NCI-H1105 (cell line): Measurements from ENCODE around the gene RTEL1.

Experiments
- DNase-seq: peaks from one replicate; lab custom pipeline; 2025; lab: John Stamatoyannopoulos, UW

Gene RTEL1

GRCh38 chr20:63690003-63690897 is 32.1 kb downstream of the RTEL1 start:
- no peak for DNase-seq

- DNase-seq = no peak
Measured at GRCh38 chr20:63690898-63691710, 33.0 kb downstream of the RTEL1 start.

DNA sequence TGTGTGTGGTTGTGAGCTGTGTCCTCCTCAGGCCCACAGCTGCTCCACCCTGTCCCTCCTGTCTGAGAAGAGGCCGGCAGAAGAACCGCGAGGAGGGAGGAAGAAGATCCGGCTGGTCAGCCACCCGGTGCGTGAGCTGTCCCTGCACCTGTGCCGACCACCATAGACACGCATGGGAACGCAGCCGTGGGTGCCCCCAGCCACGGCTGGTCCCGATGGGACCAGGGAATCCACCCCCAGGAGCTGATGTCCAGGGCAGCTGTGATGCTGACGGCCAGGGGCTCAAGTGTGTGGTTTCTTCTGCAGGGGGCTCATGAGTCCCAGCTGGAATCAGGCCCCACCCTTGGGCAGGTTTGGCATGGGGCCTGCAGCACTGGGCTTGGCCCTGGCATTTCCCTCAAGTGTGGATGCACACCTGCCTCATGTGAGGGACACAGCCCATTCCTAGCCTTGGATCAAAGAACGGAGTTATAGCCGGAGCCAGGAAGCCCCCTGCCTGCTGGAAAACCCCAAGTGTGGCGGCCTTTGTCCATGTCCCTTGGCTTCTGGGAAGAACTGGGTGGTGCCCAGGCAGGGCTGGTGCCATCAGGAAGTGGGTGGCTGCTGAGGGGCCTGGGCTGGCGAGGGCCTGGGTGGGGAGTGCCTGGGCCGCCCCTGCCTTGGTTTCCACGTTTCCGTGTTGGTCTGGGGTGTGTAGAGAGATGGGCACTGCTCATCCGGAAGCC is 33.8 kb downstream of the RTEL1 start:
- no peak for DNase-seq

DNA sequence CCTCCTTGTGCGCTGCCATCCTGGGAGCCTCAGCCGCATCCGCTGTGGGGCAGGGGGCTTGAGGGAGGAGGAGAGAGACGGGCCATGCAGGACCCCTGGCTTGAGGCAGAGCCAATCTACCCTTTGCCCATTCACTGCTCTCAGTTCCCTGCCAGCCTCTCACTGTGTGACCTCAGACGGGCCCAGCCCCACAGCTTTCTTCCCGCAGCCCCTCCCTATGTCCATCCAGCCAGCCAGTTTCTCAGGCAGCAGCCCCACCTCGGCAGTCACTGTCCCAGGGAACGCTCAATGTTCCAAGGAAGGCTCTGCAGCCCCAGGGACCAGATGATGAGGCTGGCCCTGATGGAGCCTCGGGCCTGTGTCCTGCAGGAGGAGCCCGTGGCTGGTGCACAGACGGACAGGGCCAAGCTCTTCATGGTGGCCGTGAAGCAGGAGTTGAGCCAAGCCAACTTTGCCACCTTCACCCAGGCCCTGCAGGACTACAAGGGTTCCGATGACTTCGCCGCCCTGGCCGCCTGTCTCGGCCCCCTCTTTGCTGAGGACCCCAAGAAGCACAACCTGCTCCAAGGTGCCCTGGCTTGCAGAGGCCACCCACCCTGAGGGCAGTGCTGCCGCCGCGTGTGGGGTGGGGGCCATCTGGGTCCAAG is 34.4 kb downstream of the RTEL1 start:
- DNase-seq = no peak

DNA sequence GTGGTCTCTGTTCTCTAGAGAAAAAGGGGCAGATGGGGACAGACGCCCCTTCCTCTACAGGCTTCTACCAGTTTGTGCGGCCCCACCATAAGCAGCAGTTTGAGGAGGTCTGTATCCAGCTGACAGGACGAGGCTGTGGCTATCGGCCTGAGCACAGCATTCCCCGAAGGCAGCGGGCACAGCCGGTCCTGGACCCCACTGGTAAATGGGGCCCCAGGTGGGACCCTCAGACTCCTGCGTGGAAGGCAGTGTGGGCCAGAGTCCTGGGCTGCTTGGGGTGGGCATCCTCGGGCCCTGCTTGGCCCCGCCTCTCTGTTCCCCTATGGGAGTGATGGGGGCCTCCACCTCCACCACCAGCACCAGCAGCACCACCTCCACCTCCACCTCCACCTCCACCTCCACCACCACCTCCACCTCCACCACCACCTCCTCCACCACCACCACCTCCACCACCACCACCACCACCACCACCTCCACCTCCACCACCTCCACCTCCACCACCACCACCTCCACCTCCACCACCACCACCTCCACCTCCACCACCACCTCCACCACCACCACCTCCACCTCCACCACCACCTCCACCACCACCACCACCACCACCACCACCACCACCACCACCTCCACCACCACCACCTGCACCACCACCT is 35.1 kb downstream of the RTEL1 start:
- no peak for DNase-seq

- DNase-seq = no peak
Measured at GRCh38 chr20:63693733-63694583, 35.8 kb downstream of the RTEL1 start.

- no peak for DNase-seq
Measured at GRCh38 chr20:63694584-63695423, 36.7 kb downstream of the RTEL1 start.

- DNase-seq = no peak
Measured at GRCh38 chr20:63695424-63696305, 37.6 kb downstream of the RTEL1 start.

DNA sequence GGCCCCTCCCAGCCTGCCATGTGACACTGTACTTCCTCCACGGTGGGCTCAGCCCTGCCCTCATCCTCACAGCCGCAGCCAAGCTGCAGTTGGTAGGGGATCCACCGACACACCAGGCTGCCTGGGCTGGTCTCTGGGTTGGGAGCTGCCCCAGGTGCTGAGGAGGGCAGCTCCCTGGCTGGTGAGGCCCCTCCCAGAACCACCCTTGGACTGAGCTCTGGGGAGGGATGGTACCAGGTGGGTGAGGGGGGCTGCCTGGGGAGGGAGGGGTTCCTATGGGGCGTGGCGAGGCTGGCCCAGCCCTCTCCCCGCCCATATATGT is 38.2 kb downstream of the RTEL1 start:
- no peak for DNase-seq

- no peak for DNase-seq
Measured at GRCh38 chr20:63696628-63697356, 38.7 kb downstream of the RTEL1 start, which contains the start of gene TNFRSF6B. TSS of gene TNFRSF6B (plus strand) at chr20:63696652. CDS start at chr20:63696768, 116 bp downstream.

GRCh38 chr20:63697357-63697867 is 39.3 kb downstream of the RTEL1 start:
- no peak for DNase-seq

- no peak for DNase-seq
Measured at GRCh38 chr20:63697868-63698545, 39.9 kb downstream of the RTEL1 start.

DNA sequence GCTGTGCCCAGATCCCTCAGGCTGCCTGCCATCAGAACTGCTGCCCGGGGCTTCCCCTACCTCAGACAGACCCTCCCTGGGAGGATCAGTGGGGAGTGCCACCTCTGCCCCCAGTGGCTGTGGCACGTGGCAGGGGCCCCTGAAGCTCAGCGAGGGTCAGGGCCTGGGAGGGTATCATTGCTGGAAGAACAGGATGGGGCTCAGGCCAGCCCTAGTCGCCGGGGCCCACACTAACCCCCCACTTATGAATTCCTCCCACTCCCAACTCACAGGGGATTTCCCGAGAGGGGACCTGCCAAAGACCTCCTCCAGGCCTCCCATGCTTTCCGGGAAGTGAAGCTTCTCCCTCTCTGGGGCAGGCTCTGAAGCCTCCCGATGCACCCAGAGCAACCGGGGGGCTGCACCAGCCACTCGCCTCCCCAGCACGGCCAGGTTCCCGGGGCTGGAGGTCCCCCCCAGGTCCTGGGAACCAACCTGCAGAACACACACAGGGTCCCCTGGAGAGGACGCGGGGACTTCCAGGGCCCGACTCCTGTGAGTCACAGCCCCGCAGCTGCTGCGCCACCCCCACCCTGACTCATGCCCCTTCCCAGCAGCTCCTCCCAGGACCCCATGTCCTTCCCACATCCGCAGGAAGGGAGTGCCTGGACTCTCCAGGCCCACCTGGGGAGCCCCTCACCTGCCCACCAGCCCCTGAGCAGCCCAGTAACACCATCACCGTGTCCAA is 40.8 kb downstream of the RTEL1 start:
- no peak for DNase-seq

GRCh38 chr20:63699466-63700198 is 41.5 kb downstream of the RTEL1 start:
- DNase-seq = no peak

DNA sequence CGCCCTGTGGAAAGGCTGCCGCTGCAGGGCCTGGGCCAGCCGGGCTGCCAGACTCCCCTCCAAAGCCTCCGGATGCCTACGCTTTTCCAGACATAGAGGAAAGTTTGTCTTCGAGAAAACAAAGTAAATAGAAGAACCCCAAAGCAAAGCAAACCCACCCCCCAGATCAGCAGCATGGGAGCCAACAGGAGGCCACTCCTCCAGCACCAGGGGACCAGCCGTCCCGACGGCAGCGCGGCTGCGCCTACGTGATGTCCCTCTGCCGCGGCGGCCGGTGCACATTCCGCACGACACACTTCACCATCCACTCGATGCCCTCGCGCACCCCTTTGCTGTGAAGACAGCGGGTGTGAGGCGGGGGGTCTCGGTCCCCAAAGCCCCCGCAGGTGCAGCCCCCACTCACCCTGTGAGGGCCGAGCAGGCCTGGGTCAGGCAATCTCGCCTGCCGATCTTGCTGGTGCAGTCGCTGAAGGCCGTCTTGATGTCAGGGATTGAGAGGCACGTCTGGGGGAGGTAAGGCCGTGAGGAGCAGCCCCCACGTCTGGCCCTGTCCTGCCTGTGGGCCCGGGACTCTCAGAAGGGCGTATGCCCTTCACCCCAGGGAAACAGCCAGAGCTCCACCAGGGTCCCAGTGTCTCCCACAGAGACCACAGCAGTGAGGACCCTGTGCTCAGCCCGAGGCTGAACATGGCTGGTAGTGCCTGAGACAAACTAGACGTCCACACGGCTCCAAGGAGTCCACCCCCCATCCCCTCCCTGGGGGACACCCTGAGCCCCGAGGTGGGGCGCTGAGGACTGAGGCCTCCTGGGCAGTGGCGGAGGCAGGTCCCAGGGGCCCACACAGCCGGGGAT is 42.3 kb downstream of the RTEL1 start:
- no peak for DNase-seq
